ENCODE data around the gene RSBN1.

DNA sequence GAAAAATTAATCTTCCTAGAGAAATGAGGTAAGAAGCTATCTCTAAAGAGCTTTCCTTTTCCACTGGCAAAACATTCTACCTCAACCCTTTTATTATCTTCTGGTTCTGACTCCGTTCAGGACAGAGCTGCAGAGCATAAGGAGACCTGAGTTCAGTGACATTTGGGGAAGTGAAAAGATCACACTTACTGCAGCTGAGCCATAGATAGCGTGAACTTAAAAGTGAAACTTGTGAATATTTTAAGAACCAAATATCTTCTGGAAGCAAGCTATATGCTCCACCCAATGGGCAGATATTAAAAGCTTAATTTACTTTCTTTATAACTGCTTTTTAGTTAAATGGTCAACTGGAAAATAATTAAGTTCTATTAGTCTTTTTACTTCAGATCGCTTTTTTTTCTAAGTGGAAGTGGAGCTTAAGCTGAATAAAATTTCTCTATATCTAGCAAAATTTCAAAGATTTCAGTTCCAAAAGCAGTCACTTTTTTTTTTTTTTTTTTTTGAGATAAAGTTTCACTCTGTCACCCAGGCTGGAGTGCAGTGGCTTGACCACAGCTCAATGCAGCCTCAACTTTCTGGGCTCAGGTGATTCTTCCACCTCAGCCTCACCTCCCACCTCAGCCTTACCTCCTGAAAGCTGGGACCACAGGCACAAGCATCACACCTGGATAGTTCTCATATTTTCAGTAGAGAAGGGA lies 47.4 kb upstream of the RSBN1 start:
- TF ChIP-seq, protein P1, sequence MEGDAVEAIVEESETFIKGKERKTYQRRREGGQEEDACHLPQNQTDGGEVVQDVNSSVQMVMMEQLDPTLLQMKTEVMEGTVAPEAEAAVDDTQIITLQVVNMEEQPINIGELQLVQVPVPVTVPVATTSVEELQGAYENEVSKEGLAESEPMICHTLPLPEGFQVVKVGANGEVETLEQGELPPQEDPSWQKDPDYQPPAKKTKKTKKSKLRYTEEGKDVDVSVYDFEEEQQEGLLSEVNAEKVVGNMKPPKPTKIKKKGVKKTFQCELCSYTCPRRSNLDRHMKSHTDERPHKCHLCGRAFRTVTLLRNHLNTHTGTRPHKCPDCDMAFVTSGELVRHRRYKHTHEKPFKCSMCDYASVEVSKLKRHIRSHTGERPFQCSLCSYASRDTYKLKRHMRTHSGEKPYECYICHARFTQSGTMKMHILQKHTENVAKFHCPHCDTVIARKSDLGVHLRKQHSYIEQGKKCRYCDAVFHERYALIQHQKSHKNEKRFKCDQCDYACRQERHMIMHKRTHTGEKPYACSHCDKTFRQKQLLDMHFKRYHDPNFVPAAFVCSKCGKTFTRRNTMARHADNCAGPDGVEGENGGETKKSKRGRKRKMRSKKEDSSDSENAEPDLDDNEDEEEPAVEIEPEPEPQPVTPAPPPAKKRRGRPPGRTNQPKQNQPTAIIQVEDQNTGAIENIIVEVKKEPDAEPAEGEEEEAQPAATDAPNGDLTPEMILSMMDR (IDR thresholded peaks at IDR 0.05; ENCODE audit: low read length): no peak
- no peak for TF ChIP-seq EZH2 (IDR thresholded peaks at IDR 0.05; ENCODE audit: borderline replicate concordance, low read length)
